Tibial artery (tissue), 4 donors: ENCODE data around the gene SSH3.

Source experiments
- DNase-seq, 2 donors: peaks; one replicate each; pipeline ENCODE4 v3.0.0-alpha.2; 2019
- H3K27ac ChIP-seq, 2 donors: fragments of 200-600 bp; sonication (generic) in 1 of 2; 1 replicate in 1 of 2; 2 replicates in 1 of 2; pipeline ENCODE4 v1.5.1; 2018 to 2019; ENCODE audit warnings: mild to moderate bottlenecking in 1 of 2
- H3K27me3 ChIP-seq, 2 donors: fragments of 200-600 bp; sonication (generic) in 1 of 2; one replicate each; pipeline versions ENCODE4 v1.5.1 to v1.6.0; 2016 to 2019
- H3K36me3 ChIP-seq, 3 donors: fragments of 200-600 bp; sonication (generic) in 2 of 3; one replicate each; pipeline ENCODE4 v1.5.1; 2016 to 2019; ENCODE audit warnings: mild to moderate bottlenecking in 2 of 3
- H3K4me1 ChIP-seq, 4 donors: fragments of 200-600 bp; sonication (generic) in 2 of 4; 1 replicate in 3 of 4; 2 replicates in 1 of 4; pipeline ENCODE4 v1.5.1; 2016 to 2019
- H3K4me3 ChIP-seq, 2 donors: fragments of 200-600 bp; sonication (generic) in 1 of 2; 1 replicate in 1 of 2; 2 replicates in 1 of 2; pipeline ENCODE4 v1.5.1; 2018 to 2019; ENCODE audit warnings: mild to moderate bottlenecking in 2 of 2
- H3K9me3 ChIP-seq, 3 donors: fragments of 200-600 bp; sonication (generic) in 1 of 3; one replicate each; pipeline ENCODE4 v1.5.1; 2016 to 2019
- intact Hi-C: fragments of 100-400 bp; cut with DNase I; formaldehyde crosslinking; loops from one replicate; pipeline ENCODE4 v1.15.0; 2023; ENCODE audit warnings: low total_unique reads
- TF ChIP-seq, protein P1 (sequence below), 2 experiments: fragments of 200-600 bp in 1 of 2; fragments of 450-650 bp in 1 of 2; IDR thresholded peaks; one replicate each; pipeline ENCODE4 v1.5.1; 2017 to 2019; ENCODE audit warnings: antibody characterized with exemption in 2 of 2, mild to moderate bottlenecking in 1 of 2, moderate library complexity in 1 of 2

Gene SSH3

DNA sequence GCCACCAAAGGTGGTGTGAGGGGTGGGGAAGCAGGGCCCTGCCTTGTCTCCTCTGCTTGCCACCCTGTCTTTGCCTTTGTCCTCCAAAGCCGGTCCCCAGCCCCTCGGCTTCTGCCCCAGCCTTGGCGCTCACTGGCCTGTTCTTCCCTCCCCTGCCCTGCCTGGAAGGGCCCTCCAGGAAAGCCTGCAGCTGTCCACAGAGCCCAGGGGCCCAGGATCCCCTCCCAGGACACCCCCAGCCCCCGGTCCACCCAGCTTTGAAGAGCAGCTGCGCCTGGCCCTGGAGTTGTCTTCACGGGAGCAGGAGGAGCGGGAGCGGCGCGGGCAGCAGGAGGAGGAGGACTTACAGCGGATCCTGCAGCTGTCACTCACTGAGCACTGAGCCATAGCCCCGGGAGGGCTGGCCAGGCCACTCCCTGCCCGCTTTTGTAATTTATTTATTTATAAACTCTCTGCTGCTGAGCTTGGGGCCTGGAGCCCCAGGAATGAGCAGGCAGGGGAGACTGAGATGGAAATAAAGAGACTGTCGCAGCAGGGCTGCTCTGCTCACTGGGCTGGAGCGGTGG is 1.3 kb upstream of the SSH3 start:
- DNase-seq, result peak; percentile 65 to 79
- Histone ChIP-seq H3K9me3 (no peaks in the 10 kb centered on the region), H3K4me3 (peak overlapping the region; percentile 79 to 88), H3K4me1 (peaks cover 0 to 33% (median 24%) of the 10 kb centered on the region in 4 donors), H3K27ac (peak overlapping the region in 1 of 2 donors; percentile 92), H3K36me3 (peaks cover 24 to 53% (median 36%) of the 10 kb centered on the region in 3 donors), H3K27me3 (no peaks in the 10 kb centered on the region)
- intact Hi-C loops, result no loop called here
- TF ChIP-seq, protein P1, sequence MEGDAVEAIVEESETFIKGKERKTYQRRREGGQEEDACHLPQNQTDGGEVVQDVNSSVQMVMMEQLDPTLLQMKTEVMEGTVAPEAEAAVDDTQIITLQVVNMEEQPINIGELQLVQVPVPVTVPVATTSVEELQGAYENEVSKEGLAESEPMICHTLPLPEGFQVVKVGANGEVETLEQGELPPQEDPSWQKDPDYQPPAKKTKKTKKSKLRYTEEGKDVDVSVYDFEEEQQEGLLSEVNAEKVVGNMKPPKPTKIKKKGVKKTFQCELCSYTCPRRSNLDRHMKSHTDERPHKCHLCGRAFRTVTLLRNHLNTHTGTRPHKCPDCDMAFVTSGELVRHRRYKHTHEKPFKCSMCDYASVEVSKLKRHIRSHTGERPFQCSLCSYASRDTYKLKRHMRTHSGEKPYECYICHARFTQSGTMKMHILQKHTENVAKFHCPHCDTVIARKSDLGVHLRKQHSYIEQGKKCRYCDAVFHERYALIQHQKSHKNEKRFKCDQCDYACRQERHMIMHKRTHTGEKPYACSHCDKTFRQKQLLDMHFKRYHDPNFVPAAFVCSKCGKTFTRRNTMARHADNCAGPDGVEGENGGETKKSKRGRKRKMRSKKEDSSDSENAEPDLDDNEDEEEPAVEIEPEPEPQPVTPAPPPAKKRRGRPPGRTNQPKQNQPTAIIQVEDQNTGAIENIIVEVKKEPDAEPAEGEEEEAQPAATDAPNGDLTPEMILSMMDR (IDR thresholded peaks at IDR 0.05), result no peak

DNA sequence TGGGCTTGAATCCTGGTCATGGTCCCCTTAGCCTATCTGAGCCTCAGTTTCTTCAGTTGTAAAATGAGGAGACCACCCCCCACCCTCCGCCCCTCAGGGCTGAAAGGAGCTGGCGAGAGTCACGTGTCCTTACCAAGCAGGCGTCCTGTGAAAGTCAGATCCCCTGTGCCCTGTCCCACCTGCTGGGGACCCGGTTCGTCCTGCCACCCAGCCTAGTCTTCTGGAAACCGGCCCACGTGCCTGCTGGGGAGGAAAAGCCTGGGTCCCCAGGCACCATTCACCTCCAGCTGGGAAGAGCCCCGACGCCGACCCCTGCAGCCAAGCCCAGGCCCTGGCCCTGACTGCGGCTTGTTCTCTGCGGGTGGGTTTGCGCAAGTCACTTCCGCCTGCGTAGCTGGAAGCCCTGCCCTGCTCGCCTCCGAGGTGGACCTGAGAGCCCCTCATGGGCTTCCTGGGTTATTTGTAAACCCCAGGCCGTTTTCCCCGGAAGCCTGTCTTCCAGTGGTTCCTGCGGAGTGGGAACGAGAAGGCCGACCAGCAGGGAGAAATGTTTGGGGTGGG is 679 bp upstream of the SSH3 start:
- peak; percentile 36 to 73 for DNase-seq
- peak overlapping the region; percentile 79 to 88 for H3K4me3 ChIP-seq
- TF ChIP-seq, protein P1 (IDR thresholded peaks at IDR 0.05), result no peak
- H3K9me3 ChIP-seq, result no peaks in the 10 kb centered on the region
- peak overlapping the region; percentile 80 to 92 for H3K27ac ChIP-seq
- intact Hi-C loops, result no loop called here
- peaks cover 0 to 33% (median 24%) of the 10 kb centered on the region in 4 donors for H3K4me1 ChIP-seq
- H3K36me3 ChIP-seq, result peaks cover 24 to 53% (median 33%) of the 10 kb centered on the region in 3 donors
- no peaks in the 10 kb centered on the region for H3K27me3 ChIP-seq

DNA sequence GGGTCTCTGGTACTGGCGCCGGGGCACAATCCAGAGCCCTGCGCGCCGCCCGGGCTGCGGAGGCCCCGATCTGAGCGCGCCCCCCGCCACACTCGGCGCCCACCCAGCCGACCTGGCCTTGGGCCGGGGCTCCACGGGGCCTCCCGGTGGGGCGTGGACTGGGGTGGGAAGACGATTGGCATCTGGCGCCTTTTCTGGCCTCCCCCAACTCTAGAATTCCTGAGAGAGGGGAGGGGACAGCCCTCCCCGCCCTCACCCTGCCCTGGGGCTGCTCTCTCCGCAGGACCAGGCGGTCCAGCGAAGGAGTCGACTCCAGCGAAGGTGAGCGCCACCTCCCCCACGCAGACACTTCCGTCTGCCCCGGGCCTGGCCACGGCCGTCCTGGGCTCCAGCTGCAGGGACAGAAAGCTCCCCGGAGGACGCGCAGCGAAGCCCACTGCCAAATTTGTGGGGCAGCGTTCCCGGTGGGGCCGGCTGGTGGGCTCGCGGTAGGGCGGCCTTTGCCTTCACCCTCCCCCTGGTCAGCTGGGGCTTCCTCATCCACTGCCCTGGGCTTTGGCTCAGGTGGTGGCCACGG is 593 bp downstream of the SSH3 start:
- Histone ChIP-seq H3K4me1 (peaks cover 0 to 33% (median 24%) of the 10 kb centered on the region in 4 donors), H3K4me3 (peak overlapping the region; percentile 79 to 88), H3K27me3 (no peaks in the 10 kb centered on the region), H3K9me3 (no peaks in the 10 kb centered on the region), H3K27ac (peak overlapping the region; percentile 80 to 92), H3K36me3 (peaks cover 19 to 56% (median 33%) of the 10 kb centered on the region in 3 donors)
- TF ChIP-seq, protein P1 (IDR thresholded peaks at IDR 0.05), result no peak
- intact Hi-C loops, result no loop called here
- DNase-seq, result peak in 1 of 2 donors; percentile 69

DNA sequence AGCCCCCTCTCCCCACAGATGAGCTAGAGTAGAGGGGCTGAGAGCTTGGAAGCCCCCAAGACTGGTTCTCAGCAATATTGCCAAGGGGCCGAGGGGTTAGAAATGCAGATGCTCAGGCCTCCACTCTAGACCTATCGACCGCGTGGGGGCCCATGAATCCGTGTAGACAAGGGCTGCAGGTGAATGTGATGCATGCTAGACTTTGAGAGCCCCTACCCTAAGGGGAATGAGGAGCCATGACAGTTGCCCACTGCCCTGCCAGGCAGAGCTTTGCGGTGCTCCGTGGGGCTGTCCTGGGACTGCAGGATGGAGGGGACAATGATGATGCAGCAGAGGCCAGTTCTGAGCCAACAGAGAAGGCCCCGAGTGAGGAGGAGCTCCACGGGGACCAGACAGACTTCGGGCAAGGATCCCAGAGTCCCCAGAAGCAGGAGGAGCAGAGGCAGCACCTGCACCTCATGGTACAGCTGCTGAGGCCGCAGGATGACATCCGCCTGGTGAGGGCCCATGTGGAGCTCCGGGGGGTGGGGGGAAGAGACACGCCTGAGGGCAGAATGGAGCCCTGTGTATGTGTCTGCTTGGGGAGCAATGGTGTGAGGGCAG is 1.3 kb downstream of the SSH3 start:
- peak in 1 of 2 donors; percentile 64 for DNase-seq
- peak overlapping the region; percentile 79 to 88 for H3K4me3 ChIP-seq
- peak overlapping the region; percentile 80 to 92 for H3K27ac ChIP-seq
- intact Hi-C loops, result no loop called here
- TF ChIP-seq, protein P1 (IDR thresholded peaks at IDR 0.05), result no peak
- H3K4me1 ChIP-seq, result peaks cover 0 to 33% (median 24%) of the 10 kb centered on the region in 4 donors
- no peaks in the 10 kb centered on the region for H3K9me3 ChIP-seq
- H3K36me3 ChIP-seq, result peaks cover 16 to 56% (median 33%) of the 10 kb centered on the region in 3 donors
- no peaks in the 10 kb centered on the region for H3K27me3 ChIP-seq

DNA sequence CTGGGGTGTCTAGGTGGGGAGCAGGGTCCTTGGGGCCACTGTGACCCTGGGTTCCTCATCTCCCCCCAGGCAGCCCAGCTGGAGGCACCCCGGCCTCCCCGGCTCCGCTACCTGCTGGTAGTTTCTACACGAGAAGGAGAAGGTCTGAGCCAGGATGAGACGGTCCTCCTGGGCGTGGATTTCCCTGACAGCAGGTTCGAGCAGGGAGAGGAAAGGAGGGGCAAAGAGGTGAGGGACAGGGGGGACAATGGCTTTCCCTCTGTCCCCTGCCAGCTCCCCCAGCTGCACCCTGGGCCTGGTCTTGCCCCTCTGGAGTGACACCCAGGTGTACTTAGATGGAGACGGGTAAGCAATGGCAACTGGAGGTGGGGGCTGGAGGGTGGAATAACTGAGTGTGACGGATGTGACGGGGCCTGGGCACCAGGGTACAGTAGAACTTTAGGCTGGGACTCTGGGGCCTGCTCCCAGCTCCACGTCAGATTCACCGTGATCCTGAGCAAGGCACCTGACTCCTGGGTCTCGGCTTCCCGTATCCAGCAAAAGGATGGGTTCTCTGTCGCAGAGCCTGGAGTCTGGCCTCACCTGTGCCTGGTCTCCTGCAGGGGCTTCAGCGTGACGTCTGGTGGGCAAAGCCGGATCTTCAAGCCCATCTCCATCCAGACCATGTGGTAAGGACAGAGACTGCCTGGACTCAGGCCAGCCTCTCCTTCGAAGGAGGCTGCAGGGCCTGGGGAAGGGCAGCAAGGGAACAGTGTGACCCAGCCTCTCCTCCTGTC is 3.6 kb downstream of the SSH3 start:
- TF ChIP-seq, protein P1 (IDR thresholded peaks at IDR 0.05), result no peak
- Histone ChIP-seq H3K4me1 (peaks cover 0 to 37% (median 21%) of the 10 kb centered on the region in 4 donors), H3K4me3 (no peak overlapping the region), H3K27ac (no peak overlapping the region), H3K9me3 (no peaks in the 10 kb centered on the region), H3K36me3 (peaks cover 7 to 56% (median 19%) of the 10 kb centered on the region in 3 donors), H3K27me3 (no peaks in the 10 kb centered on the region)
- intact Hi-C loops, result no loop called here
- DNase-seq, result no peak
